GM12875 (cell line): ENCODE data around the gene ABCG1.

Source experiments
- H3K4me3 ChIP-seq: one replicate; pipeline ENCODE4 v1.5.1; 2011; ENCODE audit warnings: low read depth, low read length, control low read depth
- TF ChIP-seq, protein P1 (sequence below): IDR thresholded peaks from 2 replicates; pipeline ENCODE4 v1.5.1; 2011; ENCODE audit warnings: low read depth, mild to moderate bottlenecking, control low read depth, inconsistent platforms, low read length, moderate library complexity, borderline replicate concordance; ENCODE audit not compliant: insufficient read depth

The ABCG1 gene

DNA sequence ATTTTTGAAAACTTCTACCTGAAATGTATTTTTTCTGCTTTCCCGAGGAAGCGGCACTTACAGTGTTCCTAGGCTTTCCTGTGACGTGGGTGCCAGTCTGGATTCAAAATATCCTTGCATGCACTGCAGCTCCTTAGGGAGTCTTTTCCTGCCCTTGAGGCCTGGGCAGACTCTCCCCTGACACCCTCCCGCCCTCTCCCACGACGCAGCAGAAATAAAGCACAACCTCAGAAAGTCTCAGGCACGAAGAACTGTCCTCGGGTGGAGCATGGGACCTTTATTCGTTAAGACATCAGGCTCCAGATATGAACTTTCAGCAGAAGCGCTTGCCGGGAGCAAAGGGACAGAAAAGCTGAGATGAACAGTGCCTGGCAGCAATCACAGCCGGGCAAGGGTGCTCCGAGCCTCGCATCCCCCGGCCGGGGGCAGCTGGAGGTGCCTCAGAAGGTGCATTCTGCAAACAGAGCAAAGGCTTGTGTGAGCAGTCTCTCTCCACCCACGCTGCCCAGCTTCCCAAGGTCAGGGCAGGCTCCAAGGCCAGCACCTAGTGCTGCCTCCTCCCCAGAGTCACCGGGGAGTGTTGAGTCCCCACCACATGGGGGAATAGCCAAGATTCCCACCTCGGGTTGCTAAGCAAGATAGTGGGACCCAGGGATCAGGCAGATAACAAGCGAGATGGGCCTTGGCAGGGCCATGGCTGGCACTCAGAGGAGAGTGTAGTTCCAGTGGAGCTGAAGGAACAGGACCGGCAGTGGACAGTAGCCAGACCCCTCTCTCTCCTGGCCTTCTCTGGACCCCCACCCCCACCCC is 93.1 kb downstream of the ABCG1 start:
- TF ChIP-seq, protein P1, sequence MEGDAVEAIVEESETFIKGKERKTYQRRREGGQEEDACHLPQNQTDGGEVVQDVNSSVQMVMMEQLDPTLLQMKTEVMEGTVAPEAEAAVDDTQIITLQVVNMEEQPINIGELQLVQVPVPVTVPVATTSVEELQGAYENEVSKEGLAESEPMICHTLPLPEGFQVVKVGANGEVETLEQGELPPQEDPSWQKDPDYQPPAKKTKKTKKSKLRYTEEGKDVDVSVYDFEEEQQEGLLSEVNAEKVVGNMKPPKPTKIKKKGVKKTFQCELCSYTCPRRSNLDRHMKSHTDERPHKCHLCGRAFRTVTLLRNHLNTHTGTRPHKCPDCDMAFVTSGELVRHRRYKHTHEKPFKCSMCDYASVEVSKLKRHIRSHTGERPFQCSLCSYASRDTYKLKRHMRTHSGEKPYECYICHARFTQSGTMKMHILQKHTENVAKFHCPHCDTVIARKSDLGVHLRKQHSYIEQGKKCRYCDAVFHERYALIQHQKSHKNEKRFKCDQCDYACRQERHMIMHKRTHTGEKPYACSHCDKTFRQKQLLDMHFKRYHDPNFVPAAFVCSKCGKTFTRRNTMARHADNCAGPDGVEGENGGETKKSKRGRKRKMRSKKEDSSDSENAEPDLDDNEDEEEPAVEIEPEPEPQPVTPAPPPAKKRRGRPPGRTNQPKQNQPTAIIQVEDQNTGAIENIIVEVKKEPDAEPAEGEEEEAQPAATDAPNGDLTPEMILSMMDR: no peak
- H3K4me3 ChIP-seq: no peak overlapping the region

DNA sequence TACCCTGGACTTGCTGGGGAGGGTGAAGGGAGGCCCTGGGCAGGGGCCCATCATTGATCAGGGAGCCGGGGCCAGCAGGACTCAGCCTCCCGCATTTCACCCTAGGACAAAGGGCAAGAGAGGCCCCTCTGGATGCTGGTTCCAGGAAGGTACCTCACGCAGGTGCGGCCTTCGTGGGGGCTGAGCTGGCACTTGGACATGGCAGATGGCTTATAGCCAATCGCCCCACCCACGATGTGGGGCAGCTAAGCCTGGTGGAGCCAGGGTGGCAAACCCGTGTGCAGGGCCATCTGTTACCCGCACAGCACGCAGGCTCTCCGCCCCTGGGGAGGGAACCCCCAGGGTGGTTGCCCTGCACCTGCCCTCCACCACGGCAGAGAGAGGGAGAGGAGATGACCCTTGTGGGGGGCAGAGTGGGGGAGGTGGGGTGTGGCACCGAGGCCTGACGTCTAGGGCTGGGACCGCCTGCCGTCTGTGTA is 93.7 kb downstream of the ABCG1 start:
- TF ChIP-seq, protein P1: no peak
- H3K4me3 ChIP-seq: no peak overlapping the region

DNA sequence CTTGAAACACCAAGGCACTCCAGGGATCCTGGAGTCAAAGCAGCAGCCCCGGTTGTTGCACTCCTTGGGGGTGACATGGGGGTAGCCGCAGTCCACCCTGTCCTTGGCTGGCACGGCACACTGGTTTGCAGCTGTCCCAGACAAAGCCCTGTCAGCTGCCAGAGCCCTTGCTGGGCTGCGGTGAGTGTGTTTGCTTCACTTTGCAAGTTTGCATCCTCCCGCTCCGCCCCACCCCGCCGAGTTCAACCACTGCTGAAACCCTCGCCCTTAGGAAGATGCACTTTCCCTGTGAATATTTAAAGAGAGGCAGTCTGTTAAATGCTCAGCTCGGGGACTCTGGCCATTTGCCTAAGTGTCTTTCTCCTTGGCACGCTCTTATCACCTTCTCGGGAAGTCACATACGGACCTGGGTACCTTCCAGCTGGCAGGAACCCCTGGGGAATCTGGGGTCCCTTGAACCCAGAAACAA is 94.6 kb downstream of the ABCG1 start:
- TF ChIP-seq, protein P1: no peak

DNA sequence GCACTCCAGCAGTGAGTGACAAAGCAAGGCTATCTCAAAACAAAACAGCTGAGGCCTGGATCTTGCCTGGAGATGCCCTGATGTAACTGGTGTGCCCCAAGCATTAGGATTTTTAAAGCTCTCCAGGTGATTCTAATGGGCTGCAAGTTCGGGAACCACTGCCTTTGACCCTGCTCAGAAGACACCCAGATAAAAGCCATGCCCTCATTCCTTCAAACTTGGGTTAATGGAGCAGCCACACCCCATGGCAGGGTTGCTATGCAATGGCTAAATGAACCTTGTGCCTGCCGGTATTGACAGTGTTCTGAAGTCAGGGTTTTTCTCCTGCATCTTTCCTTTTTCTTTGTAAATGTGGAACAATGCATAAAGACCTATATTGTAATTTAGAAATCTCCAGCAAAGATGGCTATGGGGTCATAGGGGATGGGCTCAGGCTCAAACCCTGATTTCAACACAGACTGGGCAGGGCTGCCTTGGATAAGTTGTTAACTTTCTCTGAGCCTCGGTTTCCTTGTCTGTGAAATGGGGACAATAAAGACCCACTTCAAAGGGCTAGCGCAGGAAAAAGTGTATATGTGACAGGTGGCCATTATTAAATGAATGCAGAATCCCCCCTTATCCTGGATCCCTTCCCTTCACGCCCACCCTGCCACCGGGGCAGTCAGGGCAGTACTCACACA is 95.8 kb downstream of the ABCG1 start:
- H3K4me3 ChIP-seq: no peak overlapping the region
- TF ChIP-seq, protein P1: no peak

More for the DNA sequence above, 94.6 kb downstream of the ABCG1 start:
- no peak overlapping the region for H3K4me3 ChIP-seq

DNA sequence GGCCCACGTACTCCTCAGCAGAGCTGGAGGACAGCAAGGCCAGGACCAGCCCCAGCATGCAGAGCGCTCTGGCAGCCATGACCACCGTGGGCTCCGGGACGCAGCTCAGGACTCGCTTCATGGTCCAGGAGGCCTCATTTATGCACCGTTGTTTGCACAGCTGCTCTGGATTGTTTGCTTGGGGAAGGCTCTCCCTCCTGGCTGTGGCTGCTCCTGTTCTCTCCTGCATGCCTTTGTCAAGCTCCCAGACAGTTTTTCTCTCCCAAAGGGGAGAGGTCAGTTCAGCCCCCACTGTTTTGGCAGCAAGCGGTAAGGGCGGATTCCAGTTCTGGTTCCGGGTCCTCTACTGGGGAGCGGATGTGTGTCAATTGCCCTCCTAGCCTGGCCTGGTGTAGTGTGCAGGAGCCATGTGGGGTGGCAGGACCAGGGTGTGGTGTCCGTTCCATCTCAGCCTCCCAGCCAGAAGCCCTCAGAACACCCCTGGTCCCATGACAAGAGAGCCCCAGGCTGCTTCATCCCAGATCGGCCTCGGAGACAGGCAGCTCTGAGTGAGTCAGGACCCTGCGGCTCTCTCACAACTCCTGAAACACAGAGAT is 96.5 kb downstream of the ABCG1 start, which contains the start of gene TFF3:
TSS of gene TFF3 (minus strand) at position 114 of the 596 bp plus-strand sequence. CDS start at position 79, 35 bp downstream.
- no peak within 1 kb of the TSS for H3K4me3 ChIP-seq
- TF ChIP-seq, protein P1: no peak

DNA sequence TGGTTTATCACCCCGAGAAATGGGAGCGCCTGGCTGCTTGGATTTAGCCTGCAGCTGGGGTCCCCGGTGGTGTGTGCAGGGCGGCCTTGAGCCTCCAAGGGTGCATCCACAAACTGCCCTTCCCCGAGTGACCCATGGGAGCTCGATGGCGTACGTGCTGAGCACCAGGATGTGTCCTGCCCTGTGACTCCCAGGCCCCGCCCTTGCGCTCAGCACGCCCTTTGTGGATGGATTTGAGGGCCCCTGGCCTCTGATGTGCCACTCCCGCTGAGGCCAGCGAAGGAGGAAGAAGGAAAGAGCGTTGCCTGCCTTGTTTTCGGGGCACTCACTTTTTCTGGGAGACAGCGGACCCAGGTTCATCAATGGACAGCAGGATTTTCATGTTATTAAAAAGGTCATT is 98.0 kb downstream of the ABCG1 start:
- no peak overlapping the region for H3K4me3 ChIP-seq
- TF ChIP-seq, protein P1: no peak
